Thyroid gland (tissue), 4 donors: ENCODE measurements around the gene GRIK4. TPM values are rescaled to one million over a fixed set of nuclear protein-coding genes. Genes with fewer than 3 reads are reported as not detected.

Experiments used
- DNase-seq, 2 donors: peaks; one replicate each; pipeline ENCODE4 v3.0.0-alpha.2; 2019
- H3K27ac ChIP-seq, 3 donors: fragments of 200-600 bp; sonication (generic); 1 replicate in 2 of 3; 2 replicates in 1 of 3; pipeline ENCODE4 v1.5.1; 2016 to 2019; ENCODE audit warnings: mild to moderate bottlenecking in 1 of 3, moderate library complexity in 1 of 3
- H3K27me3 ChIP-seq: fragments of 200-600 bp; sonication (generic); one replicate; pipeline ENCODE4 v1.5.1; 2019
- H3K36me3 ChIP-seq, 2 donors: fragments of 200-600 bp; sonication (generic); one replicate each; pipeline ENCODE4 v1.5.1; 2016 to 2019
- H3K4me1 ChIP-seq, 2 donors: fragments of 200-600 bp; sonication (generic); one replicate each; pipeline ENCODE4 v1.5.1; 2017 to 2019
- H3K4me3 ChIP-seq, 3 donors: fragments of 200-600 bp; sonication (generic); replicated peaks in 1 of 3; 1 replicate in 2 of 3; 2 replicates in 1 of 3; pipeline ENCODE4 v1.5.1; 2016; ENCODE audit warnings: mild to moderate bottlenecking in 1 of 3
- H3K9me3 ChIP-seq: fragments of 200-600 bp; sonication (generic); one replicate; pipeline ENCODE4 v1.5.1; 2017
- CTCF ChIP-seq, 6 experiments: fragments of 200-600 bp in 3 of 6; fragments of 450-650 bp in 3 of 6; sonication (generic) in 3 of 6; IDR thresholded peaks; one replicate each; pipeline ENCODE4 v1.5.1; 2016 to 2019; ENCODE audit warnings: antibody characterized with exemption in 6 of 6, mild to moderate bottlenecking in 2 of 6, inconsistent platforms in 1 of 6, moderate library complexity in 1 of 6
- POLR2A ChIP-seq, 2 donors: fragments of 450-650 bp; IDR thresholded peaks; one replicate each; pipeline ENCODE4 v1.6.1; 2017; ENCODE audit warnings: antibody characterized with exemption in 2 of 2, mild to moderate bottlenecking in 2 of 2, moderate library complexity in 1 of 2
- WGBS, 2 donors: methylation state at CpG; one replicate each; pipeline ENCODE4 v1.1.5; 2017; 5-methylcytosine and 5-hydroxymethylcytosine counted together
- intact Hi-C: fragments of 100-400 bp; cut with DNase I; formaldehyde crosslinking; loops from one replicate; pipeline ENCODE4 v1.15.1; 2023
- total RNA-seq, 4 donors: library from RNA; depleted of rRNA; stranded (reverse); fragments of >200 nt; gene quantifications; one replicate each; pipeline ENCODE4 v1.2.3, GENCODE V29; 2016

GRIK4 gene
- total RNA-seq, 4 donors from 2014 or later, result 0.54 to 3.7 (median 0.99) TPM

GRCh38 chr11:120597250-120598215 is 86.0 kb downstream of the GRIK4 start:
- DNase-seq, result peak; percentile 44 to 58
- no peak for TF ChIP-seq POLR2A (IDR thresholded peaks at IDR 0.05)
- TF ChIP-seq CTCF (IDR thresholded peaks at IDR 0.05), result no peak
- H3K27me3 ChIP-seq, result no peaks in the 10 kb centered on the region
- H3K9me3 ChIP-seq, result no peaks in the 10 kb centered on the region
- intact Hi-C loops, result no loop called here
- peaks cover 11 to 19% of the 10 kb centered on the region in 2 donors for H3K4me1 ChIP-seq
- no peaks in the 10 kb centered on the region for H3K36me3 ChIP-seq
- WGBS, 2 donors, result 22 to 35% methylated on average over 19 to 26 of the region's 26 CpGs
- H3K4me3 ChIP-seq, result peak overlapping the region in 1 of 3 donors; percentile 23
- peak overlapping the region; percentile 10 to 89 (median 62) for H3K27ac ChIP-seq

DNA sequence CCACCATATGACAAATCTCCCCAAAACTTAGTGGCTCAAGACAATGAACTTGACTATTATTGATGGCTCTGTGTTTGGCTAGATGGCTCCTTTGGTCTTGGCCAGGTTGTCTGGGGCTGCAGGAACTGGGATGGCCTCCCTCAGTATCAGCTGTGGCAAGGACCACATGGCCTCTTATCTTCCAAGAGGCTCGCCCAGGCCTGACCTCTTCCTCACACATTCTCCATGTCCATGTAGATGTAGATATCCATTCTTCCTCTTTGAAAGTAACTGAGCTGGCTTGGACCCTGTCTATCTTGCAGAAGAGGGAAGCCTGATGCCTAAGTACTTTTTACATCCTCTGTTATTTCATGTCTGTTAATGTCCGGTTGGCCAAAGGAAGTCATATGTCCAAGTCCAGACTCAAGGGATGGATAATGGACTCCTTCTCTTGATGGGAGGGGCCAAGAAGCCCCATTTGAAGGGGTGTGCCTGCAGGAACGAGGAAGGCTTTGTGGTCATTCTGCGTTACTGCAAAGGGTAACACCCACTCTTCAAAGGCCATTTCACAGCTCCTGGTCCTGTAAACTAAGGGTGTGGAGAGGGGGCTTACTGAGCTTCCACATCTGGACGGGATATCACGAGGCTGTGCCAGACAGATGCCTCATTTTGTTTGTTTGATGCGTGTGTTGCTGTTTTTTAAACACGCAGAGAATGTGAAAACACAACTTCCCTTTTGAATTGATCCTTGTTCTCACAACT is 87.1 kb downstream of the GRIK4 start:
- H3K4me3 ChIP-seq, result no peak overlapping the region
- H3K9me3 ChIP-seq, result no peaks in the 10 kb centered on the region
- peak overlapping the region in 2 of 3 donors; percentile 62 to 89 for H3K27ac ChIP-seq
- no peak for TF ChIP-seq CTCF (IDR thresholded peaks at IDR 0.05)
- TF ChIP-seq POLR2A (IDR thresholded peaks at IDR 0.05), result no peak
- DNase-seq, result no peak
- WGBS, 2 donors, result 87 to 90% methylated on average over 8 of the region's 8 CpGs
- no peaks in the 10 kb centered on the region for H3K27me3 ChIP-seq
- intact Hi-C loops, result no loop called here
- H3K36me3 ChIP-seq, result no peaks in the 10 kb centered on the region
- peaks cover 17 to 23% of the 10 kb centered on the region in 2 donors for H3K4me1 ChIP-seq

DNA sequence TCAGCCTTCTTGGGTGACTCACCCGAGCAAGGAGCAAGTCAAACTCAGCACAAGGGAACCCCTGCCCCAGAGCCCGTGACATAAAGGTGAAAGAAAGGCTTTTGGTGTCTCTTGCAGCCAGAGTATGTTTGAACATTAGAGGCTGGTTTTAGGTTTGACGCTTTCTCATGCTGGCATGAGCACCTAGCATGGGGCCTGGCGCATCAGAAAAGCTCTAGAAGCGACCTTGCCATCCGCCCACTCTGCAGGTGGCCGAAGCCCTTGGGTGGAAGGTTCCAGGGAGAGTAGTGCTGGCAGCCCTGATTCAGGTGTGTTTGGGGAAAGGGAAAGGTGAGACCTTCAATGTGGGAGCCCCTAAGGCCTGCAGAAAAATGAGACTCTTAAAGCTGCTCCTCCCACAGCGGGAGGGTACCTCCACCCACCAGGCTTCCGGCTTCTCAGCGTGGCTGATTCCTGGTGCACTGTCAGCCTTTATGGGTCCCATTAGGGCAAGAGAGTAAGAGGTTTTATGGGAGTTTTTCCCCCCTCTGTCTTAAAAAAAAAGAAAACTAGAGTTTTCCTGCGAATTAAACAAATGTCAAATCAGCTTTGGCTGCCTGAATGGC is 88.4 kb downstream of the GRIK4 start:
- H3K27me3 ChIP-seq, result no peaks in the 10 kb centered on the region
- no peaks in the 10 kb centered on the region for H3K9me3 ChIP-seq
- H3K36me3 ChIP-seq, result no peaks in the 10 kb centered on the region
- peak overlapping the region in 1 of 3 donors; percentile 33 for H3K27ac ChIP-seq
- 92 to 95% methylated on average over 11 of the region's 11 CpGs for WGBS, 2 donors
- TF ChIP-seq POLR2A (IDR thresholded peaks at IDR 0.05) (no peak), CTCF (IDR thresholded peaks at IDR 0.05) (no peak)
- peaks cover 17 to 32% of the 10 kb centered on the region in 2 donors for H3K4me1 ChIP-seq
- H3K4me3 ChIP-seq, result no peak overlapping the region
- intact Hi-C loops, result no loop called here
- no peak for DNase-seq

- WGBS, 2 donors, result 37 to 48% methylated on average over 4 of the region's 4 CpGs
- TF ChIP-seq POLR2A (IDR thresholded peaks at IDR 0.05) (no peak), CTCF (IDR thresholded peaks at IDR 0.05) (no peak)
- H3K4me3 ChIP-seq, result no peak overlapping the region
- DNase-seq, result peak; percentile 32 to 52
- no peaks in the 10 kb centered on the region for H3K9me3 ChIP-seq
- H3K27ac ChIP-seq, result peak overlapping the region in 2 of 3 donors; percentile 47 to 64
- intact Hi-C loops, result no loop called here
- no peaks in the 10 kb centered on the region for H3K27me3 ChIP-seq
- no peaks in the 10 kb centered on the region for H3K36me3 ChIP-seq
- peaks cover 23 to 42% of the 10 kb centered on the region in 2 donors for H3K4me1 ChIP-seq
Observed at GRCh38 chr11:120601536-120601935, 90.0 kb downstream of the GRIK4 start.
